Stimulated activated naive CD8-positive, alpha-beta T cell treated with anti-CD3 and anti-CD28 coated beads, Interleukin-15, Interleukin-2, amounts not matched to agents 100 U/mL and 50 U/mL, for 24 hours (primary cell): ENCODE results near the gene DRICH1.
"Not testable (repeated sequence)": the region's sequence is repeated elsewhere in the genome, so short reads cannot be mapped to it uniquely, and the experiment has no call there.

Source experiments
- ATAC-seq: fragments of 150-1000 bp; cut with Tn5 transposase; one replicate; pipeline ENCODE4 v1.10.0; 2021
- DNase-seq: peaks from one replicate; pipeline ENCODE4 v3.0.0; 2021

DRICH1 gene

GRCh38 chr22:23569291-23569690, 62.8 kb downstream of the DRICH1 start:
- ATAC-seq (no peak), DNase-seq (no peak)

- no peak for ATAC-seq
- no peak for DNase-seq
Measured at GRCh38 chr22:23566705-23567475, 65.2 kb downstream of the DRICH1 start.

- DNase-seq (peak; percentile 13), ATAC-seq (no peak)
Measured at GRCh38 chr22:23565915-23566704, 66.0 kb downstream of the DRICH1 start.

GRCh38 chr22:23565305-23565914, 66.7 kb downstream of the DRICH1 start:
- DNase-seq (peak; percentile 13), ATAC-seq (peak; percentile 47)

DNA sequence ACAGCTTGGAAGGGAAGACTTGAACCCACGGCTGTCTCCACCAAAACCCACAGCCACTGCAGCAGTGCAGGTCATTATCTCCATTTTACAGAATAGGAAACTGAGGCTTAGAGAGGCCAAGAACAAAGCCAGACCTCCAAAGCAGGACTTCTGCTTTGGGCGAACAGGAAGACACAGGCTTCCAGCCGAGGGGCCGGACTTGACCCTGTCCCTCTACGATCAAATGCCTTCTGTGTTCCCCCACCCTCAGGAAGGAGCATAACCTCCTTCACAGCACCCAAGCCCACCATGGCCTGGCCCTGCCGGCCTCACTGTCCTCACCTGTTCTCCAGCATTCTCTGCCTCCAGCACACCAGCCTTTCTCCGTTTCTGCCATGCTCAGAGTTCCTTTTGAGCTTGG, 67.8 kb downstream of the DRICH1 start:
- no peak for ATAC-seq
- DNase-seq: no peak

DNA sequence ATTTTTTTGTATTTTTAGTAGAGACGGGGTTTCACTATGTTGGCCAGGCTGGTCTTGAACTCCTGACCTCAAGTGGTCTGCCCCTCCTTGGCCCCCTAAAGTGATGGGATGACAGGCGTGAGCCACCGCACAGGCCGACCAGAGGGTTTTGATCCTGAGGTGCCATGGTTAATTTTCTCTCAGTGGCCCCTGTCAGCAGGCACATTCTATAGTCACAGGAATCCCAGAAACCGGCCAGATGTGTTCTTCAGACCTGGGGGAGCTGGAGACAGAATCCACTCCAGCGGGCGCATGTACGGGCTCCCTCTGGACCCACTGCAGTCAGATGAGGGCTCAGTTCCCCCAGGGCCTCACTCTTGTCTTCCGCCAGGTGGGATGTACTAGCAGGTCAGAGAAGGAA, 69.0 kb downstream of the DRICH1 start:
- DNase-seq: no peak
- ATAC-seq: no peak

- no peak for DNase-seq
- no peak for ATAC-seq
Measured at GRCh38 chr22:23562186-23562585, 69.9 kb downstream of the DRICH1 start.

- DNase-seq, ATAC-seq: not testable (repeated sequence)
Measured at GRCh38 chr22:23561025-23561510, 71.1 kb downstream of the DRICH1 start.

DNA sequence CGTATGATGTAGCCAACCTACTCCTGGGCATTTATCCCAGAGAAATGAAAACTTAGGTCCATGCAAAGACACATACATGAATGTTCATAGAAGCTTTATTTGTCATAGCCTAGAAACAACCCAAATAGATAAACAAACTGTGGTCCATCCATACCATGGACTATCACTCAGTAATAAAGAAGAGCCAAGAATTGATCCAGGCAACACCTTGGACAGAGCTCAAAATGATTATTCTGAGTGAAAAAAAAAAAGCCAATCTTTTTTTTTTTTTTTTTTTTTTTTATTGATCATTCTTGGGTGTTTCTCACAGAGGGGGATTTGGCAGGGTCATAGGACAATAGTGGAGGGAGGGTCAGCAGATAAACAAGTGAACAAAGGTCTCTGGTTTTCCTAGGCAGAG, 71.9 kb downstream of the DRICH1 start:
- DNase-seq, ATAC-seq: not testable (repeated sequence)
